ENCODE measurements around the gene NR1H4. TPM values are rescaled to one million over a fixed set of nuclear protein-coding genes. Genes with fewer than 3 reads are reported as not detected.

Gene NR1H4
- total and polyA plus RNA-seq, 2 of the 13 experiments (the other 11 are each of a cell fraction or from before 2014, with no cell fraction given), result 27.3 to 114 TPM

- no peak for TF ChIP-seq ZNF407 (CRISPR knock-in tag; IDR thresholded peaks at IDR 0.05; ENCODE audit: not compliant biosample characterization)
- TF ChIP-seq CHCHD3 (CRISPR knock-in tag; IDR thresholded peaks at IDR 0.05), result 0 out of 2 replicates have a peak, but pooled peaks have one; percentile 50
- TF ChIP-seq ZNF674 (CRISPR knock-in tag; IDR thresholded peaks at IDR 0.05; ENCODE audit: low read depth), result no peak
- 0 out of 2 replicates have a peak, but pooled peaks have one; percentile 16 for TF ChIP-seq HOXD1 (CRISPR knock-in tag; IDR thresholded peaks at IDR 0.05)
- no peak for TF ChIP-seq MATR3 (CRISPR knock-in tag; IDR thresholded peaks at IDR 0.05)
- no peak for TF ChIP-seq MTA1 (CRISPR knock-in tag; IDR thresholded peaks at IDR 0.05; ENCODE audit: borderline replicate concordance)
- no peak for TF ChIP-seq SOX13 (IDR thresholded peaks at IDR 0.05)
- TF ChIP-seq SOX13 (CRISPR knock-in tag; conservative IDR thresholded peaks at IDR 0.05 in 1 of 2, IDR thresholded peaks at IDR 0.05 in 1 of 2), result no peak; a peak in 1 of 4 replicates
- TF ChIP-seq SRSF9 (IDR thresholded peaks at IDR 0.05; ENCODE audit: borderline replicate concordance, insufficient read depth, low read depth, low read length, poor library complexity, severe bottlenecking), result no peak
- TF ChIP-seq ZNF503 (CRISPR knock-in tag; IDR thresholded peaks at IDR 0.05), result peak; percentile 28; the same call in 1 of the 2 replicates
- peak; percentile 89; the same call in 1 of the 2 replicates for TF ChIP-seq IRF9 (CRISPR knock-in tag; IDR thresholded peaks at IDR 0.05; ENCODE audit: borderline replicate concordance)
- peak; percentile 81 for TF ChIP-seq ZNF616 (CRISPR knock-in tag; IDR thresholded peaks at IDR 0.05; ENCODE audit: low read depth)
These were observed 99.9 kb downstream of the NR1H4 start, which contains the start of gene GAS2L3 (continued) for GRCh38 chr12:100573292-100574186.
